ENCODE data around the gene EPS8. TPM values are rescaled to one million over a fixed set of nuclear protein-coding genes. Genes with fewer than 3 reads are reported as not detected.
A peak's percentile ranks its signal among the peaks of the same experiment; 100 is the strongest.

Gene EPS8
- total RNA-seq, 2 donors from 2014 or later = 6.7 to 8.1 TPM

DNA sequence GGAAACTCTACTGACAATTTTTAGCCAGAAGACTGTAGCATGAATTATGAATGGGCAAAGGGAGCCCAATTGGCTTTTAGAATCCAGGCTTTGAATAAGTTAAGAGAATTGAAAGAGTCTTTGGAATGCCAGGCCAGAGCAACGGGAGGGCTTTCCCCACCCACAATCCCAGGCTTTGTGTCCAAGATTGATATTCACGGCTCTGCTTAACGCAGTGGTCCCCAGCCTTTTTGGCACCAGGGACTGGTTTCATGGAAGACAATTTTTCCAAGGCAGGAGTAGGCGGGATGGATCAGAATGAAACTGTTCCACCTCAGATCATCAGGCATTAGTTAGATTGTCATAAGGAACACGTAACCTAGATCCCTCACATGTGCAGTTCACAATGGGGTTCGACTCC, 79.6 kb downstream of the EPS8 start:
- H3K9me3 ChIP-seq (ENCODE audit: control insufficient read depth, low read length) = no peaks in the 10 kb centered on the region
- peaks cover 26% of the 10 kb centered on the region for H3K4me1 Mint-ChIP-seq
- H3K27ac ChIP-seq (ENCODE audit: low read depth, low read length) = peak overlapping the region; percentile 77
- no peak overlapping the region for H3K9ac ChIP-seq (ENCODE audit: extremely low read depth, low read length, poor library complexity, severe bottlenecking)
- WGBS, 2 experiments (ENCODE audit: insufficient coverage in 1 of 2, insufficient read length in 1 of 2) = 64 to 87% methylated on average over 6 of the region's 6 CpGs
- no peaks in the 10 kb centered on the region for H3K27me3 ChIP-seq (ENCODE audit: control insufficient read depth, insufficient read depth, low read length, poor library complexity, severe bottlenecking)
- TF ChIP-seq, protein P1, sequence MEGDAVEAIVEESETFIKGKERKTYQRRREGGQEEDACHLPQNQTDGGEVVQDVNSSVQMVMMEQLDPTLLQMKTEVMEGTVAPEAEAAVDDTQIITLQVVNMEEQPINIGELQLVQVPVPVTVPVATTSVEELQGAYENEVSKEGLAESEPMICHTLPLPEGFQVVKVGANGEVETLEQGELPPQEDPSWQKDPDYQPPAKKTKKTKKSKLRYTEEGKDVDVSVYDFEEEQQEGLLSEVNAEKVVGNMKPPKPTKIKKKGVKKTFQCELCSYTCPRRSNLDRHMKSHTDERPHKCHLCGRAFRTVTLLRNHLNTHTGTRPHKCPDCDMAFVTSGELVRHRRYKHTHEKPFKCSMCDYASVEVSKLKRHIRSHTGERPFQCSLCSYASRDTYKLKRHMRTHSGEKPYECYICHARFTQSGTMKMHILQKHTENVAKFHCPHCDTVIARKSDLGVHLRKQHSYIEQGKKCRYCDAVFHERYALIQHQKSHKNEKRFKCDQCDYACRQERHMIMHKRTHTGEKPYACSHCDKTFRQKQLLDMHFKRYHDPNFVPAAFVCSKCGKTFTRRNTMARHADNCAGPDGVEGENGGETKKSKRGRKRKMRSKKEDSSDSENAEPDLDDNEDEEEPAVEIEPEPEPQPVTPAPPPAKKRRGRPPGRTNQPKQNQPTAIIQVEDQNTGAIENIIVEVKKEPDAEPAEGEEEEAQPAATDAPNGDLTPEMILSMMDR (conservative IDR thresholded peaks at IDR 0.05) = no peak
- H3K9me3 Mint-ChIP-seq = no peaks in the 10 kb centered on the region
- no peaks in the 10 kb centered on the region for H3K36me3 ChIP-seq (ENCODE audit: control insufficient read depth, insufficient read depth, low read length)
- no peak overlapping the region for H3K4me3 ChIP-seq (ENCODE audit: low read length)
- H3K36me3 Mint-ChIP-seq (ENCODE audit: low read depth) = no peaks in the 10 kb centered on the region
- no peak overlapping the region for H3K27ac Mint-ChIP-seq
- peak; percentile 56 for DNase-seq
- H3K4me3 Mint-ChIP-seq = no peak overlapping the region
- no peaks in the 10 kb centered on the region for H3K27me3 Mint-ChIP-seq (ENCODE audit: insufficient read depth)
- H3K4me1 ChIP-seq (ENCODE audit: control insufficient read depth, insufficient read depth, low read length) = no peaks in the 10 kb centered on the region

DNA sequence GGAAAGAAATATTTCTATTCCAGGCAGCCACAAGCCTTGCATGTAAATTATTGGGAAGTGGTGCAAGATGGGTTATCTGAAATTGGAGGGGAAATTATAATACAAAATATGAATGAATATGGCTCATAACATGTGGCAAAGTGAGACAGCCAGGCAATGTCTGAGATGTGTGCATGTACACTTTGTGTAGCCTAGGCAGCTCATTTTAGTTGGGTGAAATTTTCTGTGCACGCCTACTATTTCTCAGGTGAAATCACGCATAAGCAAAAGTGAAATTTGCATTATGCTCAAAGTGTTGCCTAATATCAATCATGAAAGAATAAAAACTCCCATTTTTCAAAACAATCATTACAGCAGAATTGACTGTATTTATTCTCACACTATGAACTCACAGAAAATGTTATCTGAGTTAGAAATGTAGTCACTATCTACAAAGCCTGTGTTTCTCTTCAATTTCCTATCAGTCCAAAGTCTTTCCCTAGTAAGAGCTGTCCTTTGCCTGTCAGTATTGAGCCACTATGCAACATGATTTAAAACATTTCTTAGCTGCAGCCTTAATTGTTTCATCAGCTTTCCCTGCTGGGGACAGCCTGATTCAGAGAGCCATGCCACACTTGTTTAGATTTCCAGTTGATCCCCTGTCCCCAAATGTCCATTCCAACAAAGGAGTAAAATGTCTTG, 80.7 kb downstream of the EPS8 start:
- Mint-ChIP-seq H3K9me3 (no peaks in the 10 kb centered on the region), H3K36me3 (ENCODE audit: low read depth) (no peaks in the 10 kb centered on the region), H3K27ac (peak overlapping the region; percentile 13), H3K4me1 (peaks cover 24% of the 10 kb centered on the region), H3K27me3 (ENCODE audit: insufficient read depth) (no peaks in the 10 kb centered on the region), H3K4me3 (no peak overlapping the region)
- WGBS, 2 experiments (ENCODE audit: insufficient coverage in 1 of 2, insufficient read length in 1 of 2) = 87 to 100% methylated on average over 2 of the region's 2 CpGs
- Histone ChIP-seq H3K4me1 (ENCODE audit: control insufficient read depth, insufficient read depth, low read length) (no peaks in the 10 kb centered on the region), H3K36me3 (ENCODE audit: control insufficient read depth, insufficient read depth, low read length) (no peaks in the 10 kb centered on the region), H3K9me3 (ENCODE audit: control insufficient read depth, low read length) (no peaks in the 10 kb centered on the region), H3K9ac (ENCODE audit: extremely low read depth, low read length, poor library complexity, severe bottlenecking) (no peak overlapping the region), H3K4me3 (ENCODE audit: low read length) (no peak overlapping the region), H3K27ac (ENCODE audit: low read depth, low read length) (peak overlapping the region; percentile 70), H3K27me3 (ENCODE audit: control insufficient read depth, insufficient read depth, low read length, poor library complexity, severe bottlenecking) (no peaks in the 10 kb centered on the region)
- DNase-seq = no peak
- TF ChIP-seq, protein P1 (conservative IDR thresholded peaks at IDR 0.05) = no peak

DNA sequence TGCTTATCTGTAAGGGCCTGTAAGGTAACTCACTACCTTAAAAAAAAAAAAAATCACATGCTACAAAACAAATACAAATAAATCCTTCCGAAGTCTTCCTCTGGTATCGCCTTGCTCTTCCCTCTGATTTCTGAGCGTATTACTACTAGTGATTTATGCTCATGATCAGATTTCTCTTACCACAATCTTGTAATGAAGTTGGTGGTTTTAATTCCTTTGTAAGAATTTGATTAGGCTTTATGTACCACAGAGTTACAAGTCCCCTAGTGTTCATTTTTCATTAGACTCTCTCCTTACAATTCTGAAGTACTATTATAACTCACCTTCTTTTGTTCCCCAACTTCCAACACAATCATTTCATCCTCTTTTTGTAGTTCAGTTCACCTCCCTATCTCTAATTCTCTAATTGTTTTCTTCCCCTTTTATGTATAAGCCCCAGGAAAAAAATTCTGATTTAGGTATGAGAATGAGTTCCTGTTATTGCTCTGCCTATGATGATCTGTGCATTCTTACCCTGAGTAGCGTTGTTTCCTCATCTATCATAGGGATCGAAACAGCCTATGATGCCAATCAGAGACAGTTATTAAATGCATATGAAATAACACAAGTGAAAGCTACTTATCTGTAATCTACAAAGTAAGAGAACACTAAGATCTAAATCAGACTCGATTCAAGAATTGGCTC, 81.5 kb downstream of the EPS8 start:
- H3K36me3 Mint-ChIP-seq (ENCODE audit: low read depth) = no peaks in the 10 kb centered on the region
- no peak overlapping the region for H3K9ac ChIP-seq (ENCODE audit: extremely low read depth, low read length, poor library complexity, severe bottlenecking)
- H3K27ac Mint-ChIP-seq = no peak overlapping the region
- no peaks in the 10 kb centered on the region for H3K27me3 ChIP-seq (ENCODE audit: control insufficient read depth, insufficient read depth, low read length, poor library complexity, severe bottlenecking)
- H3K4me1 ChIP-seq (ENCODE audit: control insufficient read depth, insufficient read depth, low read length) = no peaks in the 10 kb centered on the region
- peaks cover 23% of the 10 kb centered on the region for H3K4me1 Mint-ChIP-seq
- H3K9me3 ChIP-seq (ENCODE audit: control insufficient read depth, low read length) = no peaks in the 10 kb centered on the region
- DNase-seq = no peak
- no peaks in the 10 kb centered on the region for H3K27me3 Mint-ChIP-seq (ENCODE audit: insufficient read depth)
- H3K36me3 ChIP-seq (ENCODE audit: control insufficient read depth, insufficient read depth, low read length) = no peaks in the 10 kb centered on the region
- 94 to 100% methylated on average over 1 to 5 of the region's 6 CpGs for WGBS, 2 experiments (ENCODE audit: insufficient coverage in 1 of 2, insufficient read length in 1 of 2)
- no peak overlapping the region for H3K4me3 Mint-ChIP-seq
- TF ChIP-seq, protein P1 (conservative IDR thresholded peaks at IDR 0.05) = no peak
- no peak overlapping the region for H3K27ac ChIP-seq (ENCODE audit: low read depth, low read length)
- no peaks in the 10 kb centered on the region for H3K9me3 Mint-ChIP-seq
- H3K4me3 ChIP-seq (ENCODE audit: low read length) = no peak overlapping the region

Measured in endodermal cell (in vitro differentiated cells).